ENCODE results near the gene TTL. TPM values are rescaled to one million over a fixed set of nuclear protein-coding genes. Genes with fewer than 3 reads are reported as not detected.

Gene TTL
- polyA plus RNA-seq, 1 of the 3 experiments (the other 2 are of a cell fraction): 15.4 TPM

GRCh38 chr2:112548980-112549379, 67.0 kb downstream of the TTL start:
- Histone ChIP-seq H3K4me1 (ENCODE audit: control insufficient read depth in 1 of 2, insufficient read depth in 2 of 2, low read depth in 1 of 2, low read length in 1 of 2) (peaks cover 0 to 1% of the 10 kb centered on the region in 2 experiments; a peak in 1 of 4 replicates), H3K27me3 (ENCODE audit: insufficient read depth) (no peaks in the 10 kb centered on the region), H3K4me2 (no peak overlapping the region), H3K9me2 (no peaks in the 10 kb centered on the region), H2AFZ (ENCODE audit: low read depth) (no peak overlapping the region), H3K79me2 (ENCODE audit: insufficient read depth) (peaks cover 36% of the 10 kb centered on the region), H3K27ac (ENCODE audit: low read depth in 2 of 2, low read length in 1 of 2) (no peak overlapping the region), H3F3A (replicated peaks; ENCODE audit: insufficient read depth) (no peaks in the 10 kb centered on the region), H4K20me1 (ENCODE audit: insufficient read depth) (0 out of 2 replicates have a peak, but pooled peaks cover 4% of the 10 kb centered on the region), H3K9ac (no peak overlapping the region), H3K4me3 (ENCODE audit: low read depth in 2 of 2, low read length in 1 of 2) (no peak overlapping the region), H3K36me3 (replicated peaks in 1 of 2; ENCODE audit: control insufficient read depth in 1 of 2, insufficient read depth in 2 of 2, low read length in 1 of 2) (peaks cover 59 to 71% of the 10 kb centered on the region in 2 experiments), H3K9me3 (no peaks in the 10 kb centered on the region)
- TF ChIP-seq JUND (IDR thresholded peaks at IDR 0.05): no peak
- no peak for TF ChIP-seq IRF3 (IDR thresholded peaks at IDR 0.05; ENCODE audit: low read depth, low read length)
- TF ChIP-seq, protein P1, sequence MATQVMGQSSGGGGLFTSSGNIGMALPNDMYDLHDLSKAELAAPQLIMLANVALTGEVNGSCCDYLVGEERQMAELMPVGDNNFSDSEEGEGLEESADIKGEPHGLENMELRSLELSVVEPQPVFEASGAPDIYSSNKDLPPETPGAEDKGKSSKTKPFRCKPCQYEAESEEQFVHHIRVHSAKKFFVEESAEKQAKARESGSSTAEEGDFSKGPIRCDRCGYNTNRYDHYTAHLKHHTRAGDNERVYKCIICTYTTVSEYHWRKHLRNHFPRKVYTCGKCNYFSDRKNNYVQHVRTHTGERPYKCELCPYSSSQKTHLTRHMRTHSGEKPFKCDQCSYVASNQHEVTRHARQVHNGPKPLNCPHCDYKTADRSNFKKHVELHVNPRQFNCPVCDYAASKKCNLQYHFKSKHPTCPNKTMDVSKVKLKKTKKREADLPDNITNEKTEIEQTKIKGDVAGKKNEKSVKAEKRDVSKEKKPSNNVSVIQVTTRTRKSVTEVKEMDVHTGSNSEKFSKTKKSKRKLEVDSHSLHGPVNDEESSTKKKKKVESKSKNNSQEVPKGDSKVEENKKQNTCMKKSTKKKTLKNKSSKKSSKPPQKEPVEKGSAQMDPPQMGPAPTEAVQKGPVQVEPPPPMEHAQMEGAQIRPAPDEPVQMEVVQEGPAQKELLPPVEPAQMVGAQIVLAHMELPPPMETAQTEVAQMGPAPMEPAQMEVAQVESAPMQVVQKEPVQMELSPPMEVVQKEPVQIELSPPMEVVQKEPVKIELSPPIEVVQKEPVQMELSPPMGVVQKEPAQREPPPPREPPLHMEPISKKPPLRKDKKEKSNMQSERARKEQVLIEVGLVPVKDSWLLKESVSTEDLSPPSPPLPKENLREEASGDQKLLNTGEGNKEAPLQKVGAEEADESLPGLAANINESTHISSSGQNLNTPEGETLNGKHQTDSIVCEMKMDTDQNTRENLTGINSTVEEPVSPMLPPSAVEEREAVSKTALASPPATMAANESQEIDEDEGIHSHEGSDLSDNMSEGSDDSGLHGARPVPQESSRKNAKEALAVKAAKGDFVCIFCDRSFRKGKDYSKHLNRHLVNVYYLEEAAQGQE (IDR thresholded peaks at IDR 0.05; ENCODE audit: low read depth, low read length): no peak
- TF ChIP-seq FOXJ3 (CRISPR knock-in tag; IDR thresholded peaks at IDR 0.05): no peak
- no peak for TF ChIP-seq MAX (IDR thresholded peaks at IDR 0.05; ENCODE audit: low read depth)
- no peak for TF ChIP-seq SMC3 (IDR thresholded peaks at IDR 0.05; ENCODE audit: low read depth, low read length)
- TF ChIP-seq FOSL2 (IDR thresholded peaks at IDR 0.05; ENCODE audit: borderline replicate concordance, low read depth): no peak
- 98% methylated on average over 2 of the region's 2 CpGs for WGBS (ENCODE audit: low lambda C conversion rate)
- no peak for DNase-seq
- ChIA-PET CTCF (no interaction called here), POLR2A (no interaction called here)

DNA sequence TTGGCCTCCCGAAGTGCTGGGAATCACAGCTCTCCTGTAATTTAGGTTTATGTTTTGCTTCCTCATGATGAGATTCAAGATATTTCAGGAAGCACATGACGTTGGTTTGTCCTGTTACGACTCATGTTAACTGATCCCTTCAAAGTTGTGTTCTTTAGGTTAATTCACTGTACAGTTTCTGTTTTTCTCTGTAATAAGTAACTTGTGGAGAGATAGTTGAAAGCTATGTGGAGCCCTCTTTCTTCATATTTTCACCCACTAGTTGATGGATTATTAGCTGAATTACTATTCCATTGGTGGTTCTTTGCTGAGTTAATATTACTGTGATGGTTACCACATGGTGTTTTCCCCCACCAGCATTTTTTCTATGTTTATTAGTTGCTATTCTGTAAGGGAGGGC, 84.1 kb downstream of the TTL start:
- H2AFZ ChIP-seq (ENCODE audit: low read depth): no peak overlapping the region
- H3K9ac ChIP-seq: no peak overlapping the region
- H3K4me1 ChIP-seq (ENCODE audit: control insufficient read depth in 1 of 2, insufficient read depth in 2 of 2, low read depth in 1 of 2, low read length in 1 of 2): no peaks in the 10 kb centered on the region
- DNase-seq: no peak
- ChIA-PET CTCF (interaction anchor here (1.1 to 2.7 kb wide), 3 partner anchors 23 to 85 kb away, joined by 3 to 6 read pairs (median 5); no protein-coding TSS in a partner anchor), POLR2A (no interaction called here)
- H3K27ac ChIP-seq (ENCODE audit: low read depth in 2 of 2, low read length in 1 of 2): no peak overlapping the region
- no peak overlapping the region for H3K4me2 ChIP-seq
- H3K4me3 ChIP-seq (ENCODE audit: low read depth in 2 of 2, low read length in 1 of 2): no peak overlapping the region
- no peaks in the 10 kb centered on the region for H3F3A ChIP-seq (replicated peaks; ENCODE audit: insufficient read depth)
- H3K27me3 ChIP-seq (ENCODE audit: insufficient read depth): no peaks in the 10 kb centered on the region
- peaks cover 72 to 75% of the 10 kb centered on the region in 2 experiments for H3K36me3 ChIP-seq (replicated peaks in 1 of 2; ENCODE audit: control insufficient read depth in 1 of 2, insufficient read depth in 2 of 2, low read length in 1 of 2)
- no peaks in the 10 kb centered on the region for H3K9me2 ChIP-seq
- H4K20me1 ChIP-seq (ENCODE audit: insufficient read depth): no peaks in the 10 kb centered on the region
- no peaks in the 10 kb centered on the region for H3K9me3 ChIP-seq
- peaks cover 3% of the 10 kb centered on the region; the same call in 1 of the 2 replicates for H3K79me2 ChIP-seq (ENCODE audit: insufficient read depth)
- WGBS (ENCODE audit: low lambda C conversion rate): 92% methylated on average over 3 of the region's 3 CpGs
- no peak for TF ChIP-seq SIN3A (IDR thresholded peaks at IDR 0.05; ENCODE audit: borderline replicate concordance, low read depth, low read length)
- TF ChIP-seq ELF1 (IDR thresholded peaks at IDR 0.05): no peak
- TF ChIP-seq, protein P2, sequence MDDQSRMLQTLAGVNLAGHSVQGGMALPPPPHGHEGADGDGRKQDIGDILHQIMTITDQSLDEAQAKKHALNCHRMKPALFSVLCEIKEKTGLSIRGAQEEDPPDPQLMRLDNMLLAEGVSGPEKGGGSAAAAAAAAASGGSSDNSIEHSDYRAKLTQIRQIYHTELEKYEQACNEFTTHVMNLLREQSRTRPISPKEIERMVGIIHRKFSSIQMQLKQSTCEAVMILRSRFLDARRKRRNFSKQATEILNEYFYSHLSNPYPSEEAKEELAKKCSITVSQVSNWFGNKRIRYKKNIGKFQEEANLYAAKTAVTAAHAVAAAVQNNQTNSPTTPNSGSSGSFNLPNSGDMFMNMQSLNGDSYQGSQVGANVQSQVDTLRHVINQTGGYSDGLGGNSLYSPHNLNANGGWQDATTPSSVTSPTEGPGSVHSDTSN (IDR thresholded peaks at IDR 0.05): no peak
- TF ChIP-seq, protein P1 (IDR thresholded peaks at IDR 0.05; ENCODE audit: low read depth, low read length): no peak
- TF ChIP-seq, protein P3, sequence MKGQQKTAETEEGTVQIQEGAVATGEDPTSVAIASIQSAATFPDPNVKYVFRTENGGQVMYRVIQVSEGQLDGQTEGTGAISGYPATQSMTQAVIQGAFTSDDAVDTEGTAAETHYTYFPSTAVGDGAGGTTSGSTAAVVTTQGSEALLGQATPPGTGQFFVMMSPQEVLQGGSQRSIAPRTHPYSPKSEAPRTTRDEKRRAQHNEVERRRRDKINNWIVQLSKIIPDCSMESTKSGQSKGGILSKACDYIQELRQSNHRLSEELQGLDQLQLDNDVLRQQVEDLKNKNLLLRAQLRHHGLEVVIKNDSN (IDR thresholded peaks at IDR 0.05; ENCODE audit: borderline replicate concordance, low read depth): no peak
- TF ChIP-seq YY1 (IDR thresholded peaks at IDR 0.05; ENCODE audit: low read depth): no peak
- TF ChIP-seq EP300 (IDR thresholded peaks at IDR 0.05; ENCODE audit: borderline replicate concordance in 1 of 2, low read depth in 1 of 2, low read length in 1 of 2): no peak
- TF ChIP-seq IRF3 (IDR thresholded peaks at IDR 0.05; ENCODE audit: low read depth, low read length): no peak
- TF ChIP-seq NRF1 (IDR thresholded peaks at IDR 0.05; ENCODE audit: low read depth, low read length): no peak

Data from SK-N-SH (cell line).